ENCODE results near the gene MTUS2. TPM values are rescaled to one million over a fixed set of nuclear protein-coding genes. Genes with fewer than 3 reads are reported as not detected.

Gene MTUS2
- total and polyA plus RNA-seq, 8 donors = 0.12 to 28.1 (median 3.5) TPM; not detected in 1

- TF ChIP-seq CTCF (IDR thresholded peaks at IDR 0.05) (no peak), POLR2AphosphoS5 (IDR thresholded peaks at IDR 0.05) (no peak), EP300 (IDR thresholded peaks at IDR 0.05) (no peak), POLR2A (IDR thresholded peaks at IDR 0.05) (no peak)
- no peaks in the 10 kb centered on the region for H3K9me3 ChIP-seq
- no peaks in the 10 kb centered on the region for H3K4me1 ChIP-seq
- intact Hi-C loops (cut with DNase I; ENCODE audit: low total_unique reads) = no loop called here
- no peak overlapping the region for H3K4me3 ChIP-seq
- no peak overlapping the region for H3K27ac ChIP-seq
- H3K27me3 ChIP-seq = peaks cover 0 to 3% (median 0%) of the 10 kb centered on the region in 3 donors
- no peak for DNase-seq
- H3K36me3 ChIP-seq = no peaks in the 10 kb centered on the region
- WGBS, 5 donors = 84 to 91% (median 85%) methylated on average over 5 of the region's 5 CpGs
Measured at GRCh38 chr13:28837111-28837510, 17.0 kb downstream of the MTUS2 start.

- no peak overlapping the region for H3K27ac ChIP-seq
- WGBS, 5 donors = 42 to 57% (median 43%) methylated on average over 4 of the region's 4 CpGs
- no peak for DNase-seq
- no peaks in the 10 kb centered on the region for H3K36me3 ChIP-seq
- no peak overlapping the region for H3K4me3 ChIP-seq
- intact Hi-C loops (cut with DNase I; ENCODE audit: low total_unique reads) = no loop called here
- TF ChIP-seq POLR2AphosphoS5 (IDR thresholded peaks at IDR 0.05) (no peak), POLR2A (IDR thresholded peaks at IDR 0.05) (no peak)
- no peaks in the 10 kb centered on the region for H3K4me1 ChIP-seq
- H3K9me3 ChIP-seq = no peaks in the 10 kb centered on the region
- H3K27me3 ChIP-seq = peaks cover 0 to 12% (median 0%) of the 10 kb centered on the region in 3 donors
Measured at GRCh38 chr13:28843639-28844038, 23.5 kb downstream of the MTUS2 start.

DNA sequence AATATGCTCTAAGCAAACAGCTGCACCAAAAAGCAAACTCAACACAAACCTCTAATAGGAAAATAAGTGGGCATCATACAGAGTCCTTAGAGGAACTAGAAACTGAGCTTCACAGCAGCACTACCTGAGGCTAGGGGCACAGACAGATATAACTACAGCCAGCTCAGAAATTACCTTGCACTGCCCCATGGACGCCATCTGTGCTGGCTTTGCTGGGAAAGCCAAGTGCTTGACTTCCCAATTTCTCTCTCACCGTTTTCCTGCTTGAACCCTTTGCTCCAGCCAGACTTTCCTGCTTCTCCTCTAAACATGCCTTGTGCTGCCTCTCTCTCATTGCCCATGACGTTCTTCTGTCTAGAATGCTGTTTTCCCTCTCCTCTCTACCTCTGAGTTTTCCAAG is 29.3 kb downstream of the MTUS2 start:
- intact Hi-C loops (cut with DNase I; ENCODE audit: low total_unique reads) = no loop called here
- 69 to 79% (median 75%) methylated on average over 3 of the region's 3 CpGs for WGBS, 5 donors
- H3K27ac ChIP-seq = no peak overlapping the region

GRCh38 chr13:28850226-28850625 is 30.1 kb downstream of the MTUS2 start:
- intact Hi-C loops (cut with DNase I; ENCODE audit: low total_unique reads) = no loop called here
- 74 to 81% (median 76%) methylated on average over 2 of the region's 2 CpGs for WGBS, 5 donors

More for the DNA sequence above, 29.3 kb downstream of the MTUS2 start:
- no peak for DNase-seq
- peaks cover 0 to 35% (median 0%) of the 10 kb centered on the region in 3 donors for H3K27me3 ChIP-seq
- TF ChIP-seq POLR2AphosphoS5 (IDR thresholded peaks at IDR 0.05) (no peak), EP300 (IDR thresholded peaks at IDR 0.05) (no peak), POLR2A (IDR thresholded peaks at IDR 0.05) (no peak), CTCF (IDR thresholded peaks at IDR 0.05) (no peak)
- no peak overlapping the region for H3K4me3 ChIP-seq
- H3K9me3 ChIP-seq = no peaks in the 10 kb centered on the region
- H3K4me1 ChIP-seq = no peaks in the 10 kb centered on the region
- no peaks in the 10 kb centered on the region for H3K36me3 ChIP-seq

More at GRCh38 chr13:28850226-28850625, 30.1 kb downstream of the MTUS2 start:
- H3K4me3 ChIP-seq = no peak overlapping the region
- TF ChIP-seq POLR2A (IDR thresholded peaks at IDR 0.05) = no peak
- TF ChIP-seq CTCF (IDR thresholded peaks at IDR 0.05) = no peak
- TF ChIP-seq POLR2AphosphoS5 (IDR thresholded peaks at IDR 0.05) = no peak
- TF ChIP-seq EP300 (IDR thresholded peaks at IDR 0.05) = no peak
- peaks cover 0 to 35% (median 0%) of the 10 kb centered on the region in 3 donors for H3K27me3 ChIP-seq
- H3K36me3 ChIP-seq = no peaks in the 10 kb centered on the region
- no peak overlapping the region for H3K27ac ChIP-seq
- no peak for DNase-seq
- no peaks in the 10 kb centered on the region for H3K9me3 ChIP-seq
- H3K4me1 ChIP-seq = no peaks in the 10 kb centered on the region

Data from stomach (tissue), 9 donors.